H1 (cell line): ENCODE data around the gene RTEL1. TPM values are rescaled to one million over a fixed set of nuclear protein-coding genes. Genes with fewer than 3 reads are reported as not detected.

Experiments
- CTCF ChIA-PET: fragments of 300-600 bp; sonication (Branson Sonifier 250); formaldehyde crosslinking; loops from one replicate; lab custom pipeline; 2021; ENCODE audit not compliant: partially characterized antibody; lab: Charles Lee
- POLR2A ChIA-PET: fragments of 300-600 bp; sonication (Branson Sonifier 250); formaldehyde crosslinking; loops from one replicate; lab custom pipeline; 2021; ENCODE audit warnings: inconsistent platforms; ENCODE audit not compliant: partially characterized antibody; lab: Charles Lee
- DNase-seq, 2 experiments: peaks; one replicate each; pipeline versions ENCODE4 v3.0.0 to v3.0.0-alpha.2; 2010 to 2022; ENCODE audit warnings: low spot score in 2 of 2, low read depth in 1 of 2, mixed read lengths in 1 of 2
- FAIRE-seq: peaks from 2 replicates; lab custom pipeline; 2011; peaks lifted over from hg19 to GRCh38; lab: Jason Lieb, UNC
- H2AFZ ChIP-seq: 2 replicates; pipeline ENCODE4 v1.8.1; 2012; ENCODE audit warnings: low read length, inconsistent platforms
- H2AK5ac ChIP-seq: 2 replicates; pipeline ENCODE4 v1.6.1; 2013; ENCODE audit warnings: low read depth, low read length
- H2BK120ac ChIP-seq: replicated peaks from 2 replicates; pipeline ENCODE3; 2013; ENCODE audit warnings: low read depth, low read length, inconsistent platforms
- H2BK12ac ChIP-seq: 2 replicates; pipeline ENCODE4 v1.6.1; 2013; ENCODE audit warnings: low read depth, low read length
- H2BK15ac ChIP-seq: 2 replicates; pipeline ENCODE4 v1.6.1; 2013; ENCODE audit warnings: low read length
- H2BK20ac ChIP-seq: 2 replicates; pipeline ENCODE4 v1.6.1; 2013; ENCODE audit warnings: low read length
- H2BK5ac ChIP-seq: 2 replicates; pipeline ENCODE4 v1.6.1; 2013; ENCODE audit warnings: low read depth, low read length
- H3K14ac ChIP-seq: 2 replicates; pipeline ENCODE4 v1.6.1; 2013; ENCODE audit warnings: inconsistent platforms; ENCODE audit not compliant: insufficient read length
- H3K18ac ChIP-seq: 2 replicates; pipeline ENCODE4 v1.6.1; 2013; ENCODE audit warnings: low read length; ENCODE audit errors: extremely low read depth
- H3K23ac ChIP-seq: 2 replicates; pipeline ENCODE4 v1.6.1; 2013; ENCODE audit warnings: inconsistent platforms; ENCODE audit not compliant: insufficient read length
- H3K23me2 ChIP-seq: 2 replicates; pipeline ENCODE4 v1.6.1; 2013; ENCODE audit warnings: low read depth, low read length
- H3K27ac ChIP-seq: 2 replicates; pipeline ENCODE4 v1.6.1; 2011; ENCODE audit warnings: low read depth, low read length, inconsistent platforms
- H3K27me3 ChIP-seq, 4 experiments: replicated peaks in 1 of 4; 1 replicate in 1 of 4; 2 replicates in 3 of 4; pipeline versions ENCODE4 v1.6.1 to v1.8.1; 2011 to 2013; ENCODE audit warnings: low read length in 3 of 4, mild to moderate bottlenecking in 3 of 4, inconsistent platforms in 2 of 4, mixed read lengths in 2 of 4, moderate library complexity in 1 of 4; ENCODE audit not compliant: control insufficient read depth in 3 of 4, insufficient read depth in 3 of 4; ENCODE audit errors: extremely low read depth in 1 of 4
- H3K36me3 ChIP-seq, 4 experiments: 2 replicates each; pipeline versions ENCODE4 v1.6.1 to v1.8.1; 2011 to 2013; ENCODE audit warnings: mild to moderate bottlenecking in 4 of 4, low read length in 3 of 4, moderate library complexity in 2 of 4, control low read depth in 1 of 4, inconsistent platforms in 1 of 4; ENCODE audit not compliant: insufficient read depth in 4 of 4, control insufficient read depth in 2 of 4
- H3K4ac ChIP-seq: replicated peaks from 2 replicates; pipeline ENCODE3; 2013; ENCODE audit warnings: low read length, low read depth, mixed read lengths, inconsistent platforms; ENCODE audit not compliant: insufficient read length
- H3K4me1 ChIP-seq, 4 experiments: replicated peaks in 1 of 4; 1 replicate in 1 of 4; 2 replicates in 3 of 4; pipeline versions ENCODE4 v1.6.1 to v1.8.1; 2011 to 2013; ENCODE audit warnings: low read length in 3 of 4, inconsistent platforms in 2 of 4, mixed read lengths in 1 of 4; ENCODE audit not compliant: insufficient read depth in 4 of 4, control insufficient read depth in 3 of 4
- H3K4me2 ChIP-seq, 2 experiments: 2 replicates each; pipeline versions ENCODE4 v1.6.1 to v1.8.1; 2011 to 2013; ENCODE audit warnings: low read depth in 2 of 2, low read length in 2 of 2, control low read depth in 1 of 2, inconsistent platforms in 1 of 2, mild to moderate bottlenecking in 1 of 2; ENCODE audit not compliant: insufficient read depth in 1 of 2
- H3K4me3 ChIP-seq, 4 experiments: fragments of 200-600, 300-600 bp in 1 of 4; sonication (generic), shearing (Covaris generic), sonication (Bioruptor Twin) in 1 of 4; 2 replicates each; pipeline versions ENCODE4 v1.5.1 to v1.8.1; 2011 to 2016; ENCODE audit warnings: low read length in 4 of 4, low read depth in 3 of 4, control low read depth in 2 of 4, inconsistent platforms in 2 of 4, mild to moderate bottlenecking in 2 of 4, mixed read lengths in 1 of 4, moderate library complexity in 1 of 4; ENCODE audit not compliant: insufficient read depth in 2 of 4; ENCODE audit errors: extremely low read depth in 1 of 4
- H3K56ac ChIP-seq: replicated peaks from 2 replicates; pipeline ENCODE3; 2013; ENCODE audit warnings: low read depth, mild to moderate bottlenecking, mixed read lengths, low read length, inconsistent platforms; ENCODE audit not compliant: insufficient read length
- H3K79me1 ChIP-seq: 2 replicates; pipeline ENCODE4 v1.6.1; 2013; ENCODE audit warnings: low read depth, low read length, control low read depth
- H3K79me2 ChIP-seq, 2 experiments: 2 replicates each; pipeline versions ENCODE4 v1.6.1 to v1.8.1; 2012 to 2013; ENCODE audit warnings: low read length in 2 of 2, mild to moderate bottlenecking in 2 of 2, inconsistent platforms in 1 of 2; ENCODE audit not compliant: insufficient read depth in 2 of 2, control insufficient read depth in 1 of 2
- H3K9ac ChIP-seq, 4 experiments: replicated peaks in 1 of 4; 1 replicate in 1 of 4; 2 replicates in 3 of 4; pipeline versions ENCODE4 v1.6.1 to v1.8.1; 2011 to 2013; ENCODE audit warnings: low read depth in 3 of 4, low read length in 3 of 4, control low read depth in 2 of 4, mild to moderate bottlenecking in 2 of 4, moderate library complexity in 2 of 4, inconsistent platforms in 1 of 4; ENCODE audit errors: extremely low read depth in 1 of 4
- H3K9me3 ChIP-seq, 2 experiments: 2 replicates each; pipeline versions ENCODE4 v1.6.1 to v1.8.1; 2012 to 2013; ENCODE audit warnings: mild to moderate bottlenecking in 2 of 2, moderate library complexity in 2 of 2, control low read depth in 1 of 2, inconsistent platforms in 1 of 2, low read depth in 1 of 2, low read length in 1 of 2, mixed read lengths in 1 of 2; ENCODE audit not compliant: insufficient read depth in 2 of 2
- H4K20me1 ChIP-seq, 2 experiments: replicated peaks in 1 of 2; 2 replicates each; pipeline versions ENCODE3 to v1.8.1; 2011 to 2013; ENCODE audit warnings: inconsistent platforms in 2 of 2, low read length in 2 of 2, mild to moderate bottlenecking in 1 of 2; ENCODE audit not compliant: insufficient read depth in 2 of 2, control insufficient read depth in 1 of 2
- H4K5ac ChIP-seq: 2 replicates; pipeline ENCODE4 v1.6.1; 2013; ENCODE audit warnings: low read length, low read depth, mixed read lengths, inconsistent platforms; ENCODE audit not compliant: insufficient read length
- H4K8ac ChIP-seq: 2 replicates; pipeline ENCODE4 v1.8.0; 2013; ENCODE audit warnings: mild to moderate bottlenecking, moderate library complexity, low read length, inconsistent platforms; ENCODE audit not compliant: insufficient read depth; ENCODE audit errors: extremely low read depth
- H4K91ac ChIP-seq: replicated peaks from 2 replicates; pipeline ENCODE3; 2013; ENCODE audit warnings: low read length, mixed read lengths, inconsistent platforms; ENCODE audit not compliant: insufficient read length
- ATF3 ChIP-seq: IDR thresholded peaks from 2 replicates; pipeline ENCODE4 v1.6.1; 2011; ENCODE audit warnings: low read depth, mild to moderate bottlenecking, low read length; ENCODE audit not compliant: insufficient read depth
- BACH1 ChIP-seq: IDR thresholded peaks from 2 replicates; pipeline ENCODE4 v1.6.1; 2012; ENCODE audit warnings: low read length, improper control_type of control experiment
- CTBP2 ChIP-seq: IDR thresholded peaks from 2 replicates; pipeline ENCODE4 v1.7.0; 2011; ENCODE audit warnings: borderline replicate concordance, mild to moderate bottlenecking, moderate library complexity, mixed read lengths, low read length; ENCODE audit not compliant: insufficient read depth, insufficient read length
- E2F6 ChIP-seq: IDR thresholded peaks from 2 replicates; pipeline ENCODE4 v1.6.1; 2012; ENCODE audit warnings: inconsistent platforms
- FOSL1 ChIP-seq: IDR thresholded peaks from 2 replicates; pipeline ENCODE4 v1.6.1; 2011; ENCODE audit warnings: mild to moderate bottlenecking, low read depth, low read length, moderate library complexity; ENCODE audit not compliant: insufficient read depth
- GABPA ChIP-seq: IDR thresholded peaks from 2 replicates; pipeline ENCODE4 v1.6.1; 2011; ENCODE audit warnings: mild to moderate bottlenecking, low read length, moderate library complexity, borderline replicate concordance; ENCODE audit not compliant: insufficient read depth
- PHF8 ChIP-seq: fragments of 200-600 bp; sonication (generic); conservative IDR thresholded peaks from 2 replicates; pipeline ENCODE4 v1.7.1; 2012; ENCODE audit warnings: low read depth, mild to moderate bottlenecking, inconsistent platforms, low read length, moderate library complexity
- RNF2 ChIP-seq: fragments of 200-900, 300-1000 bp; sonication (generic); IDR thresholded peaks from 2 replicates; pipeline ENCODE4 v1.7.1; 2016; ENCODE audit warnings: borderline replicate concordance, low read depth, mild to moderate bottlenecking, antibody characterized with exemption, low read length; ENCODE audit not compliant: poor library complexity, severe bottlenecking; ENCODE audit errors: missing control alignments
- SIX5 ChIP-seq: IDR thresholded peaks from 2 replicates; pipeline ENCODE4 v1.6.1; 2011; ENCODE audit warnings: mild to moderate bottlenecking, low read depth, low read length
- SP2 ChIP-seq: IDR thresholded peaks from 2 replicates; pipeline ENCODE4 v1.6.1; 2012; ENCODE audit warnings: mild to moderate bottlenecking, low read length, inconsistent platforms
- TAF1 ChIP-seq: IDR thresholded peaks from 2 replicates; pipeline ENCODE4 v1.6.1; 2011; ENCODE audit warnings: mild to moderate bottlenecking, low read depth, low read length
- ZNF274 ChIP-seq: IDR thresholded peaks from 2 replicates; pipeline ENCODE4 v1.7.0; 2012; ENCODE audit warnings: low read length, borderline replicate concordance; ENCODE audit errors: extremely low read depth
- WGBS, 2 experiments: shearing (Covaris generic) in 1 of 2; methylation state at CpG; one replicate each; pipeline versions ENCODE4 v1.1.6 to v1.1.7; 2013 to 2015; ENCODE audit warnings: low lambda C conversion rate in 2 of 2, mixed read lengths in 2 of 2, inconsistent platforms in 1 of 2, low coverage in 1 of 2, missing lambda C conversion rate in 1 of 2; ENCODE audit not compliant: insufficient replicate concordance in 2 of 2, insufficient coverage in 1 of 2, insufficient read length in 1 of 2; ENCODE audit errors: extremely low coverage in 1 of 2, missing lambda C conversion rate in 1 of 2; 5-methylcytosine and 5-hydroxymethylcytosine counted together
- polyA plus RNA-seq, 7 experiments: library from polyadenylated mRNA; depleted of rRNA in 3 of 7; stranded (reverse) in 5 of 7; unstranded in 2 of 7; fragments of >200 nt in 5 of 7; fragments of 200-250 nt in 2 of 7; gene quantifications; 1 replicate in 5 of 7; 2 replicates in 1 of 7; 4 replicates in 1 of 7; pipeline versions ENCODE4 v1.2.1 to v1.2.3, GENCODE V29; 2011 to 2013; ENCODE audit warnings: missing spikeins in 2 of 7, mixed read lengths in 2 of 7
- total RNA-seq: library from RNA; stranded (reverse); fragmentation: NEBNext Ultra II Directional; extraction: Animal tissue kit (Norgen Biotek cat#: 25700); gene quantifications from 2 replicates; pipeline ENCODE4 v1.2.1, GENCODE V29; 2021

RTEL1 gene
- total and polyA plus RNA-seq, 2 of the 8 experiments (the other 6 are each of a cell fraction or from before 2014, with no cell fraction given): 16.2 to 37.1 TPM

- H2BK5ac ChIP-seq: no peak overlapping the region
- ChIA-PET POLR2A (no interaction called here), CTCF (no interaction called here)
- peaks cover 10% of the 10 kb centered on the region; the same call in 1 of the 2 replicates for H3K23me2 ChIP-seq
- no peak overlapping the region for H3K4me2 ChIP-seq
- H3K27ac ChIP-seq: no peak overlapping the region
- H3K18ac ChIP-seq: no peak overlapping the region
- no peak for FAIRE-seq
- no peak overlapping the region for H2BK20ac ChIP-seq
- H3K4me3 ChIP-seq: no peak overlapping the region
- H3K27me3 ChIP-seq: no peaks in the 10 kb centered on the region; a peak in 2 of 7 replicates
- H3K4ac ChIP-seq: no peak overlapping the region
- no peak overlapping the region for H2BK15ac ChIP-seq
- peaks cover 0 to 52% of the 10 kb centered on the region in 2 experiments; a peak in 2 of 4 replicates for H3K79me2 ChIP-seq
- 0 out of 2 replicates have a peak overlapping the region, but pooled peaks have one; percentile 29 for H4K8ac ChIP-seq
- no peak overlapping the region for H3K23ac ChIP-seq
- H2AFZ ChIP-seq: no peak overlapping the region
- H3K14ac ChIP-seq: no peak overlapping the region
- peaks cover 0 to 5% of the 10 kb centered on the region in 2 experiments for H4K20me1 ChIP-seq
- H4K5ac ChIP-seq: no peak overlapping the region
- H3K9ac ChIP-seq: no peak overlapping the region
- H2BK120ac ChIP-seq: no peak overlapping the region
- H4K91ac ChIP-seq: no peak overlapping the region
- peaks cover 0 to 3% (median 0%) of the 10 kb centered on the region in 4 experiments; a peak in 2 of 7 replicates for H3K4me1 ChIP-seq
- no peaks in the 10 kb centered on the region for H3K9me3 ChIP-seq
- H2BK12ac ChIP-seq: no peak overlapping the region
- H3K36me3 ChIP-seq: peaks cover under 1 to 9% (median 5%) of the 10 kb centered on the region in 4 experiments; a peak in 5 of 8 replicates
- no peak overlapping the region for H3K56ac ChIP-seq
- no peak for DNase-seq
- H2AK5ac ChIP-seq: no peak overlapping the region
- peaks cover 11% of the 10 kb centered on the region for H3K79me1 ChIP-seq
- 94% methylated on average over 14 of the region's 14 CpGs; no CpG with 5 or more reads in 1 of the 2 experiments for WGBS, 2 experiments
- TF ChIP-seq SP2 (no peak), PHF8 (no peak), RNF2 (no peak), SIX5 (no peak), FOSL1 (no peak), CTBP2 (no peak), ZNF274 (no peak), E2F6 (no peak), ATF3 (no peak), TAF1 (no peak), BACH1 (no peak), GABPA (no peak)
Measured at GRCh38 chr20:63622732-63623131, 35.4 kb upstream of the RTEL1 start.
